ENCODE data around the gene AXIN1.

AXIN1 gene

DNA sequence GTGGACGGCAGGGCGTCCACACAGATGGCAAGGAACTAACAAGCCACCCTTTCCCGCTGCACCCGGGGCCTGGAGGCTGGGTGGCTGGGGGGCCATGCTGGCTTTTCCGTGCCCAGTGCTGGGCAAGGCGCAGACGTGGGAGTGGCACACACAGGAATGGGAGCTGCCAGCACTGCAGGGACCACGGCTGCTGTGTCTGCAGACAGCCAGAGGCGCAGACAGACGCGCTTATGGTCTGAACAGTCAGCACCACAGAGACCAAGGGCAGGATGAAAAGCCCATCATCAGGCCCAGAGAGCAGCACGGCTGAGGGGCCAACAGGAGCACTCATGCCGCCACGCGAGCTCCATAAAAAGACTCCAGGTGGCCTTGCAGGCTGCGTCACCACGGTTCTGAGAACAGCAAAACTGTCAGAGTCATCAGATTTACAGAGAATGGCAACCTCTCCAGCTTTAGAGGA lies 45.6 kb downstream of the AXIN1 start:
- Histone ChIP-seq H3K36me3 (ENCODE audit: control insufficient read depth, insufficient read depth, low read length) (peaks cover 67% of the 10 kb centered on the region), H3K27me3 (ENCODE audit: control insufficient read depth, insufficient read depth, low read length) (no peaks in the 10 kb centered on the region), H3K4me1 (ENCODE audit: control insufficient read depth, insufficient read depth, low read length) (no peaks in the 10 kb centered on the region), H3K9ac (ENCODE audit: low read length) (no peak overlapping the region), H3K4me3 (ENCODE audit: low read depth, low read length) (no peak overlapping the region), H3K27ac (ENCODE audit: low read depth, low read length) (no peak overlapping the region), H3K9me3 (ENCODE audit: control insufficient read depth, insufficient read depth, low read depth, low read length) (no peaks in the 10 kb centered on the region)

DNA sequence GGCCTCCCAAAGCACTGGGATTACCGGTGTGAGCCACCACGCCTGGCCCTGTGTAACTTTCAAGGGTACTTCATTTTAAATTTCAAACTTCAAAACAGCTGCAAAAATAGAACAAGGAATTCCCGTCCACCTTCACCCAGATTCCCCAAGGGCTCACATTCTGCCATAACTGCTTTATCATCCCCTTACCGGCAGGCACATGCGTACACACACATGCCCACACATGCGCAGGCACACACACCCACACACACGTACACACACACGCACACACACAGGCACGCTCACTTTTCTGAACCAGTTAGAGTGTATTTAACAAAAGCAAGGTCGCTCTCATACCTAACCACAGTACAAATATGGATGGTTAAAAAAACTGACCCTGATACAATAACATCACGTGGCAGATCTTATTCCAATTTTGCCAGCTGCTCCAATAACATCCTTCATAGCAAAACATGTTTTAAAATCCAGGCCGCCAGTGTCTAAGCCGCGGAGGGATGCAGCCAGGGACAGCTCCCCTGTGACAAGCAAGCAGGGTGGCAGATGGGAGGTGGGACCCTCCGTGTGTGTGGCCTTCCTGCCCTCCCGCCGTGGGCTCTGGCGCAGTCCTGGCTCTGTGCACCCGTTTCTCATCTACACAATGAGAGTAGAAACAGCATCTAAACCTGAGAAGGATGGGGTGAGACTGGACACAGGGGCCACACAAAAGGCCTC lies 46.5 kb downstream of the AXIN1 start:
- no peaks in the 10 kb centered on the region for H3K4me1 ChIP-seq (ENCODE audit: control insufficient read depth, insufficient read depth, low read length)
- H3K4me3 ChIP-seq (ENCODE audit: low read depth, low read length): no peak overlapping the region
- H3K36me3 ChIP-seq (ENCODE audit: control insufficient read depth, insufficient read depth, low read length): peaks cover 68% of the 10 kb centered on the region
- no peak overlapping the region for H3K9ac ChIP-seq (ENCODE audit: low read length)
- H3K27me3 ChIP-seq (ENCODE audit: control insufficient read depth, insufficient read depth, low read length): no peaks in the 10 kb centered on the region
- H3K9me3 ChIP-seq (ENCODE audit: control insufficient read depth, insufficient read depth, low read depth, low read length): no peaks in the 10 kb centered on the region
- H3K27ac ChIP-seq (ENCODE audit: low read depth, low read length): no peak overlapping the region

DNA sequence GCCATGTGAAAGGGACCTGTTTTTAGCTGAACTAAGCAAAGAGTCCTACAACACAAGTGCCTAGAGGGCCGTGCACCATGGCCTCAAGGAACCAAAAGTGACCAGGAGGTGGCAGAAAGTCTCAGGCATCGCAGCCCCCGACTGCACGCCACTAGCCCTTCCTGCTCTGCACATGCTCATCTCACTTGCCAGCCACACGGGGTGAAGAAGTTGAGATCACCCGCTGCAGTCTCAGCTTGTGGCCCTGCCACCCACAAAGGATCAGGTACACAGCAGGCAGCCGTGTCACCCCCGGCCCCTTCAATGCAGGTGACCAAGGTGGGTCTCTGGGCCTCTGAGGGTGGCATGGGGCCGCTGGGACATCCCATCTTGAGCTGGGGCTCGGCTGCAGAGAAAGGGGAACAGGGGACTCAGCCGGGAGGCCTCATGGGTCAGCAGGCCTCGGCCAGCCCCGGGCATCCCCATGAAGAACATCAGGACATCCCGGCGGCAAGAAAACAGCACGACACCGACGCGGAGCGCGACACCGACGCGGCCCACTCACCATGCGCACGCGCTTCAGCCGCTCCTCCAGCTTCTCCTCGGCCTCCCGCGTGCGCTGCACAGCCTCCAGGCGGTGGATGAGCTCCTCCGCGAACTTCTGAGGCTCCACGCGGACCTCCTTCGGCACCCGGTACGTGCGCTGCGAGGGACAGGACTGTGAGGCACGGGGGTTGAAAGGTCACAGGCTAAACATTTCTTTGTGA lies 48.6 kb downstream of the AXIN1 start:
- no peak overlapping the region for H3K27ac ChIP-seq (ENCODE audit: low read depth, low read length)
- no peaks in the 10 kb centered on the region for H3K4me1 ChIP-seq (ENCODE audit: control insufficient read depth, insufficient read depth, low read length)
- H3K36me3 ChIP-seq (ENCODE audit: control insufficient read depth, insufficient read depth, low read length): peaks cover 59% of the 10 kb centered on the region
- H3K9me3 ChIP-seq (ENCODE audit: control insufficient read depth, insufficient read depth, low read depth, low read length): no peaks in the 10 kb centered on the region
- H3K9ac ChIP-seq (ENCODE audit: low read length): no peak overlapping the region
- H3K4me3 ChIP-seq (ENCODE audit: low read depth, low read length): no peak overlapping the region
- H3K27me3 ChIP-seq (ENCODE audit: control insufficient read depth, insufficient read depth, low read length): no peaks in the 10 kb centered on the region

DNA sequence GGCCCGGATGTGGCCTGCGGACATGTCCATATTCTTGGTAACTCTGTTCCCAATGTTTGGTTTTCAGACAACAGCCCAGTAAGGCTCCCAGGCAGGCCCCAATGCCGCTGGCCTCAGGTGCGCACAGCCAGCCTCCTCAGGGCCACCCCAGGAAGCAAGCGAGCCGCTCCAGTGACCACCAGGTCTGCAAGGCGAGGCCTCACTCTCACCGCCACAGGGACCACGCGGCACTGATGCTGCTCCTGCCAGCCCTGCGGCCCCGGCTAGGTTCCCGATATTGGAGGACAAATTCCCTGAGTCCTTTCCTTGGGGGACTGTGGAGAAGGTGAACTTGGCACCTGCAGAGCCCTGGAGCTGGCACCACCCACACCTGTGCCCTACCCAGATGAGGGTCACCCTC lies 50.6 kb downstream of the AXIN1 start:
- H3K9ac ChIP-seq (ENCODE audit: low read length): no peak overlapping the region
- H3K4me1 ChIP-seq (ENCODE audit: control insufficient read depth, insufficient read depth, low read length): no peaks in the 10 kb centered on the region
- H3K27ac ChIP-seq (ENCODE audit: low read depth, low read length): no peak overlapping the region
- no peaks in the 10 kb centered on the region for H3K9me3 ChIP-seq (ENCODE audit: control insufficient read depth, insufficient read depth, low read depth, low read length)
- H3K4me3 ChIP-seq (ENCODE audit: low read depth, low read length): no peak overlapping the region
- H3K27me3 ChIP-seq (ENCODE audit: control insufficient read depth, insufficient read depth, low read length): no peaks in the 10 kb centered on the region
- peaks cover 54% of the 10 kb centered on the region for H3K36me3 ChIP-seq (ENCODE audit: control insufficient read depth, insufficient read depth, low read length)

DNA sequence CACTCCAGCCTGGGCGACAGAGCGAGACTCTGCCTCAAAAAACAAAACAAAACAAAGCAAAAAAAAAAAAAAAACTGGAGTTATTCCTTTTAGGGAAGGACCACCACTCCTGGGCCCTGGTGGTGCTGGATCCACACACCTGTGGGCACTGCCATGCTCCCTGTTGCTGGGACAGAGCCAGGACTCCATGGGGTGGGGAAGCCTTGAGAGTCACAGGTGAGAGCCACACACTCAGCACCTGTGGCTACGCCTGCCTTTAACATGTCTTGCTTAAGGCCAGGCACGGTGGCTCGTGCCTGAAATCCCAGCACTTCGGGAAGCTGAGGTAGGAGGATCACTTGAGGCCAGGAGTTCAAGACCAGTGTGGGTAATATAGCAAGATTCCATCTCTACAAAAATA lies 51.3 kb downstream of the AXIN1 start:
- Histone ChIP-seq H3K36me3 (ENCODE audit: control insufficient read depth, insufficient read depth, low read length) (peaks cover 54% of the 10 kb centered on the region), H3K9ac (ENCODE audit: low read length) (no peak overlapping the region), H3K9me3 (ENCODE audit: control insufficient read depth, insufficient read depth, low read depth, low read length) (no peaks in the 10 kb centered on the region), H3K27ac (ENCODE audit: low read depth, low read length) (no peak overlapping the region), H3K4me1 (ENCODE audit: control insufficient read depth, insufficient read depth, low read length) (no peaks in the 10 kb centered on the region), H3K27me3 (ENCODE audit: control insufficient read depth, insufficient read depth, low read length) (no peaks in the 10 kb centered on the region), H3K4me3 (ENCODE audit: low read depth, low read length) (no peak overlapping the region)

DNA sequence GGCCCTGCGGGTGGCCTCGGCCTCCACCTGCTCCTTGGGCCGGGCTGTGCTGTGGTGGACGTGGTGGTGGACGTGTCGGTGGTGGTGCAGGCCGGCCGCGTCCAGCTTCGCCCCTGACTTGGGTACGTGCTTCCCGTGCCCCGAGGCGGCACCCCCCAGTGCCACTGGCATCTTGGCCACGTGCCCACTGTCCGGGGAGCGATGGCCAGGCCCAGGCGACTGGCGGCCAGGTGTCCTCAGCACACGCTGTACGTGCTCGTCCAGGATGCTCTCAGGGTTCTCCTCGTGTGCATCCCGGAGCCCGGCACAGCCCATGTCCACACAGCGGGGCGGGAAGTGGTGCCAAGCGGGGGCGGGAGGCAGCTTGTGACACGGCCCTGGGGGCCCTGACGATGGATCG lies 54.7 kb downstream of the AXIN1 start:
- no peaks in the 10 kb centered on the region for H3K4me1 ChIP-seq (ENCODE audit: control insufficient read depth, insufficient read depth, low read length)
- no peak overlapping the region for H3K4me3 ChIP-seq (ENCODE audit: low read depth, low read length)
- no peak overlapping the region for H3K9ac ChIP-seq (ENCODE audit: low read length)
- no peaks in the 10 kb centered on the region for H3K27me3 ChIP-seq (ENCODE audit: control insufficient read depth, insufficient read depth, low read length)
- H3K9me3 ChIP-seq (ENCODE audit: control insufficient read depth, insufficient read depth, low read depth, low read length): no peaks in the 10 kb centered on the region
- peaks cover 47% of the 10 kb centered on the region for H3K36me3 ChIP-seq (ENCODE audit: control insufficient read depth, insufficient read depth, low read length)
- no peak overlapping the region for H3K27ac ChIP-seq (ENCODE audit: low read depth, low read length)

DNA sequence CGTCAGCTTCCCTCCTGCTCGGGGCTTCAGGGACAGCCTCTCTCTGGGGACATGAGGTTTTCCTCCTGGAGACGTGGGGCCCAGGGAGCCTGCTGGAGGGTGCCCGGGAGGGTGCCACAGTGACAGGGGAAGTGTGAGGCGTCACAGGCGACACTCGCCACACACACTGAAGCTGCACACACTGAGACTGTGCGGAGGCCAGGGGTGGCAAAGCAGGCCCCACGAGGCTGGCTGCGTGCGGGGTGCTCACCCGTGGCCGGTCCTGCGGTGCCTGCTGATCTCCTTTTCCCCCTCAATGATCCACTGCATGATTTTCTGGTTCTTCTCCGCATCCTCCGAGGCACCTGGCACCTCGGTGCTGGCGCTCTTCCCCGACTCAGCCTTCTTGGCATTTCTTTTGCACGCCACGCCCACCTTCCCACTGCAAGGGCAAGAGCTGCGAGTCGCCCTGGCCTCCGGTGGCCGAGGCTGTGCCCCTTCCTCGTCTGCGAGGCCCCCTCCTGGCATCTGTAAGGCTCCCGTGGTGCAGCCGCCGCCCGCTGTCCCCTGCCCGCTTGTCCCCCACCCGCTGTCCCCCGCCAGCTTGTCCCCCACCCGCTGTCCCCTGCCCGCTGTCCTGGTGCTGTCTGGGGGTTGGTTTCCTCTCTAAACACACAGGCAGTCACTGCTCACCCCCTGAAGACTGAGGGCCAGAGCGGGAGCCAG lies 55.6 kb downstream of the AXIN1 start:
- H3K9ac ChIP-seq (ENCODE audit: low read length): no peak overlapping the region
- H3K4me1 ChIP-seq (ENCODE audit: control insufficient read depth, insufficient read depth, low read length): no peaks in the 10 kb centered on the region

DNA sequence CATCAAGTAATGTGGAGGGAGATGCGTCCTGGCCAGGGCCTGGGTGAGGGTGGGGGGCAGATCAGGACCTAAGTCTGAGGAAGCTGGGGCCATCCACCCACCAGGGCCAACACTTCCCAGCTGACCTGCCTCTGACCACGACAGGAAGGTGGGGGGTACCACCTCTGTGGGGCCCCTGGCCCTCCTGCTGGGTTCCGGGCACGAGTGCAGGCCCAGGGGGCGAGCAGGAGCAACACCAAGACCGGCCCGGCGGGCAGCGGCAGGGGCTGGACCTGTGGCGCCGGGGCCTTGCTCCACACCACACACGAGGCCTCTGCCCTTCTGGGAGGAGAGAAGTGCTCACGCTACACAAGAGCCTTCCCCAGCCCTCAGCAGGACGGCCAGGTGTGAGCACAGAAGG lies 56.2 kb downstream of the AXIN1 start:
- no peak overlapping the region for H3K27ac ChIP-seq (ENCODE audit: low read depth, low read length)
- H3K9ac ChIP-seq (ENCODE audit: low read length): no peak overlapping the region
- H3K36me3 ChIP-seq (ENCODE audit: control insufficient read depth, insufficient read depth, low read length): peaks cover 49% of the 10 kb centered on the region

More for the DNA sequence above, 55.6 kb downstream of the AXIN1 start:
- peaks cover 46% of the 10 kb centered on the region for H3K36me3 ChIP-seq (ENCODE audit: control insufficient read depth, insufficient read depth, low read length)
- no peaks in the 10 kb centered on the region for H3K9me3 ChIP-seq (ENCODE audit: control insufficient read depth, insufficient read depth, low read depth, low read length)
- H3K27me3 ChIP-seq (ENCODE audit: control insufficient read depth, insufficient read depth, low read length): no peaks in the 10 kb centered on the region
- H3K27ac ChIP-seq (ENCODE audit: low read depth, low read length): no peak overlapping the region
- no peak overlapping the region for H3K4me3 ChIP-seq (ENCODE audit: low read depth, low read length)

DNA sequence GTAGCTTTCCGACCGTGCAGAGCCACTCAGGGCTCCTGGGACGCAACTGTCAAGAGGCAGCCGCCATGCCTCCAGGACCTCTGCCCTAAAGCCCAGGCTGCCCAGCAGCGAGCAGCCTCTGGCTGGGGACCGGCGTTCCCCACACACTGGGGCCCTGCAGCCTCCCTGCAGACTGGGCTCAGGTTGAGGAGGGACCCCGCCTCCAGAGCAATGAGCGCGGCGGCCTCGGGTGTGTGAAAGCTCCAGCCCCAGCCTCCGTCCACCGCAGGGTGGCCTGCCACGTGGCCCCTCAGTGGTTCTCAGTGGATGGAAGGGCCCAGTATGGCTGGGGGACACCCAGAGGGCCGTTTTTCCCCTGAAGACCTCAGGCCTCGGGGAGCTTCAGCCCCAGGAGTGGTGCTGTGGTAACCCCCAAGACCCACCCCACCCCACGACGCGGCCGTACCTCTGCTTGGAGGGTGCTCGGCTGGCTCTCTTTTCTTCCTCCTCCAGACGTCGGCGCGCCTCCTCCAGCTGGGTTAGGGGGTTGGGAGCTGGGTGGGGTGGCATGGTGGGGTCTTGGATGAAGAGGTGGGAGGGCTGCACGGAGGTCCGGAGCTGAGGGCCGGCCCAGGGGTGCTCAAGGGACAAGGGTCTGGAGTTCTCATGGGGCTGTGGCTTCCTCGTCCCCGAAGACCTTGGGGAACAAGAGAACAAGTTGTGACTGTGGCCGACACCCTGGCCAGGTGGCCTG lies 59.3 kb downstream of the AXIN1 start:
- H3K4me1 ChIP-seq (ENCODE audit: control insufficient read depth, insufficient read depth, low read length): no peaks in the 10 kb centered on the region
- peaks cover 76% of the 10 kb centered on the region for H3K36me3 ChIP-seq (ENCODE audit: control insufficient read depth, insufficient read depth, low read length)
- no peaks in the 10 kb centered on the region for H3K9me3 ChIP-seq (ENCODE audit: control insufficient read depth, insufficient read depth, low read depth, low read length)
- no peak overlapping the region for H3K27ac ChIP-seq (ENCODE audit: low read depth, low read length)
- H3K27me3 ChIP-seq (ENCODE audit: control insufficient read depth, insufficient read depth, low read length): no peaks in the 10 kb centered on the region
- H3K4me3 ChIP-seq (ENCODE audit: low read depth, low read length): no peak overlapping the region
- no peak overlapping the region for H3K9ac ChIP-seq (ENCODE audit: low read length)

More for the DNA sequence above, 56.2 kb downstream of the AXIN1 start:
- Histone ChIP-seq H3K4me3 (ENCODE audit: low read depth, low read length) (no peak overlapping the region), H3K4me1 (ENCODE audit: control insufficient read depth, insufficient read depth, low read length) (no peaks in the 10 kb centered on the region), H3K27me3 (ENCODE audit: control insufficient read depth, insufficient read depth, low read length) (no peaks in the 10 kb centered on the region), H3K9me3 (ENCODE audit: control insufficient read depth, insufficient read depth, low read depth, low read length) (no peaks in the 10 kb centered on the region)

DNA sequence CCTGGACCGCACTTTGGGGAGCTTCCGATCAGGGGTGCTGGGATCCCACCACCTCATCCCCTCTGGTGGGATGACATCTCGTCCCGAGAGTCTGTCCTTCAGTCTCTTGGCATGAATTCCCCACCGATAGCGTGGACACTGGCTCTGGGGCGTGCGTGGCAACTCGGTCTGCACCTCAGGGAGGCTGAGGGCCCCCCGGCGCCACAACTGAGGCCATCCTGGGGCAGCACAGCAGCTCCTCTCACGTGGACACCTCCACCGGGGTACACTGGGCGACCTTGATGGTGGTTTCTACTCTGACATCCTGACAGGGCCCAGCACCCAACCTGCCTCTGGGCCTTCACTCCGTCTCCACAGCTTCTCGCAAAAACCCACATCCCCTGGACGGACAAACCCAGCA lies 61.0 kb downstream of the AXIN1 start:
- Histone ChIP-seq H3K36me3 (ENCODE audit: control insufficient read depth, insufficient read depth, low read length) (peaks cover 74% of the 10 kb centered on the region), H3K27ac (ENCODE audit: low read depth, low read length) (no peak overlapping the region), H3K27me3 (ENCODE audit: control insufficient read depth, insufficient read depth, low read length) (no peaks in the 10 kb centered on the region), H3K9me3 (ENCODE audit: control insufficient read depth, insufficient read depth, low read depth, low read length) (no peaks in the 10 kb centered on the region), H3K4me3 (ENCODE audit: low read depth, low read length) (no peak overlapping the region), H3K4me1 (ENCODE audit: control insufficient read depth, insufficient read depth, low read length) (no peaks in the 10 kb centered on the region), H3K9ac (ENCODE audit: low read length) (no peak overlapping the region)

Measured in HUES6 (cell line).